GM23338 (cell line): ENCODE measurements around the gene DPP10. TPM values are rescaled to one million over a fixed set of nuclear protein-coding genes. Genes with fewer than 3 reads are reported as not detected.

ENCODE experiments used
- ATAC-seq: fragments of 200-7000 bp; cut with Tn5 transposase; 3 replicates; pipeline ENCODE4 v1.9.1; 2020
- DNase-seq: peaks from one replicate; pipeline ENCODE4 v3.0.0-alpha.2; 2015; ENCODE audit warnings: low spot score
- H2AFZ ChIP-seq: fragments of 200-600 bp; sonication (generic); 2 replicates; pipeline ENCODE4 v1.8.0; 2016; ENCODE audit warnings: antibody characterized with exemption, mild to moderate bottlenecking, moderate library complexity
- H3F3A ChIP-seq: fragments of 200-600 bp; sonication (generic); replicated peaks from 2 replicates; pipeline ENCODE4 v1.8.0; 2017; ENCODE audit warnings: antibody characterized with exemption, mixed run types, low read depth
- H3K27ac ChIP-seq: fragments of 200-600 bp; sonication (generic); 2 replicates; pipeline ENCODE4 v1.6.1; 2016; ENCODE audit warnings: low read depth
- H3K27me3 ChIP-seq: fragments of 200-600 bp; sonication (generic); 2 replicates; pipeline ENCODE4 v1.8.0; 2016; ENCODE audit warnings: mild to moderate bottlenecking, mixed run types, moderate library complexity; ENCODE audit not compliant: insufficient read depth
- H3K36me3 ChIP-seq: fragments of 200-600 bp; sonication (generic); 2 replicates; pipeline ENCODE4 v1.8.0; 2016; ENCODE audit warnings: mild to moderate bottlenecking; ENCODE audit not compliant: insufficient read depth
- H3K4me1 ChIP-seq: fragments of 200-600 bp; sonication (generic); 2 replicates; pipeline ENCODE4 v1.8.0; 2016; ENCODE audit warnings: mild to moderate bottlenecking, moderate library complexity; ENCODE audit not compliant: insufficient read depth
- H3K4me2 ChIP-seq: fragments of 200-600 bp; sonication (generic); 2 replicates; pipeline ENCODE4 v1.7.1; 2017; ENCODE audit warnings: mixed run types
- H3K4me3 ChIP-seq: fragments of 200-600 bp; sonication (generic); 2 replicates; pipeline ENCODE4 v1.6.1; 2016; ENCODE audit warnings: mixed run types
- H3K79me2 ChIP-seq: fragments of 200-600 bp; sonication (generic); replicated peaks from 2 replicates; pipeline ENCODE4 v1.8.0; 2017; ENCODE audit warnings: mild to moderate bottlenecking; ENCODE audit not compliant: insufficient read depth
- H3K9me2 ChIP-seq: fragments of 200-600 bp; sonication (generic); 2 replicates; pipeline ENCODE4 v1.8.0; 2017; ENCODE audit not compliant: insufficient read depth
- H4K20me1 ChIP-seq: fragments of 200-600 bp; sonication (generic); replicated peaks from 2 replicates; pipeline ENCODE4 v1.8.0; 2017; ENCODE audit warnings: mild to moderate bottlenecking; ENCODE audit not compliant: insufficient read depth
- H3K27ac Mint-ChIP-seq: 2 replicates; pipeline ENCODE4 v1.8.0; 2020; ENCODE audit warnings: inconsistent platforms, mild to moderate bottlenecking, moderate library complexity, mixed read lengths
- H3K27me3 Mint-ChIP-seq: 3 replicates; pipeline ENCODE4 v1.8.0; 2022; ENCODE audit warnings: low read depth, mild to moderate bottlenecking, moderate library complexity, mixed read lengths, inconsistent platforms; ENCODE audit not compliant: insufficient read depth, poor library complexity
- H3K36me3 Mint-ChIP-seq: 3 replicates; pipeline ENCODE4 v1.8.0; 2021; ENCODE audit warnings: low read depth, mild to moderate bottlenecking, inconsistent platforms, moderate library complexity, mixed read lengths
- H3K4me1 Mint-ChIP-seq: 3 replicates; pipeline ENCODE4 v1.8.0; 2020; ENCODE audit warnings: mild to moderate bottlenecking, inconsistent platforms, mixed read lengths
- H3K4me3 Mint-ChIP-seq: 3 replicates; pipeline ENCODE4 v1.8.0; 2021; ENCODE audit warnings: moderate library complexity, mild to moderate bottlenecking, inconsistent platforms, mixed read lengths
- H3K9me3 Mint-ChIP-seq: 3 replicates; pipeline ENCODE4 v1.8.0; 2020; ENCODE audit warnings: moderate library complexity, mild to moderate bottlenecking, inconsistent platforms, mixed read lengths
- CREB1 ChIP-seq: fragments of 250-450 bp; sonication (Bioruptor Pico); IDR thresholded peaks from 2 replicates; pipeline ENCODE4 v1.5.0; 2020; ENCODE audit warnings: low read depth, mild to moderate bottlenecking, moderate library complexity
- EZH2 ChIP-seq: fragments of 200-600 bp; sonication (generic); IDR thresholded peaks from one replicate; pipeline ENCODE4 v1.8.0; 2017; ENCODE audit warnings: antibody characterized with exemption, mild to moderate bottlenecking, low read depth; ENCODE audit not compliant: unreplicated experiment
- EZH2phosphoT487 ChIP-seq: fragments of 200-600 bp; sonication (generic); IDR thresholded peaks from one replicate; pipeline ENCODE4 v1.8.1; 2018; ENCODE audit warnings: antibody characterized with exemption; ENCODE audit not compliant: unreplicated experiment
- JUNB ChIP-seq: IDR thresholded peaks from one replicate; pipeline ENCODE4 v1.6.1; 2016; ENCODE audit warnings: antibody characterized with exemption; ENCODE audit not compliant: unreplicated experiment
- NANOG ChIP-seq: IDR thresholded peaks from 2 replicates; pipeline ENCODE4 v1.6.1; 2016; ENCODE audit warnings: antibody characterized with exemption, borderline replicate concordance
- POLR2AphosphoS5 ChIP-seq: IDR thresholded peaks from 2 replicates; pipeline ENCODE4 v1.6.1; 2016; ENCODE audit warnings: antibody characterized with exemption, low read depth
- STAT1 ChIP-seq: IDR thresholded peaks from one replicate; pipeline ENCODE4 v1.6.1; 2016; ENCODE audit warnings: antibody characterized with exemption; ENCODE audit not compliant: unreplicated experiment
- ZNF114 ChIP-seq: fragments of 250-450 bp; sonication (Bioruptor Pico); IDR thresholded peaks from 2 replicates; pipeline ENCODE4 v1.5.0; 2020; ENCODE audit warnings: mild to moderate bottlenecking, moderate library complexity
- ZNF331 ChIP-seq: fragments of 250-450 bp; sonication (Bioruptor Pico); IDR thresholded peaks from 2 replicates; pipeline ENCODE4 v1.5.0; 2020; ENCODE audit warnings: low read depth, mild to moderate bottlenecking, moderate library complexity
- polyA plus RNA-seq: library from polyadenylated mRNA; unstranded; fragments of >200 nt; fragmentation: Nextera tagmentation; extraction: Ambion mirVana; gene quantifications from 2 replicates; pipeline ENCODE4 v1.2.1, GENCODE V29; 2016
- total RNA-seq: library from RNA; depleted of rRNA; stranded (reverse); fragments of >200 nt; shearing (Covaris generic); gene quantifications from 2 replicates; pipeline ENCODE4 v1.2.3, GENCODE V29; 2014
- TF ChIP-seq, protein P1 (sequence below): fragments of 250-450 bp; sonication (Bioruptor Pico); IDR thresholded peaks from 2 replicates; pipeline ENCODE4 v1.5.0; 2020; ENCODE audit warnings: mild to moderate bottlenecking, moderate library complexity
- TF ChIP-seq, protein P2 (sequence below): IDR thresholded peaks from one replicate; pipeline ENCODE4 v1.6.1; 2018; ENCODE audit warnings: antibody characterized with exemption; ENCODE audit not compliant: unreplicated experiment
- TF ChIP-seq, protein P3 (sequence below), 2 experiments: fragments of 200-600 bp in 1 of 2; sonication (generic) in 1 of 2; conservative IDR thresholded peaks; 2 replicates each; pipeline versions ENCODE4 v1.5.1 to v1.6.1; 2016 to 2017; ENCODE audit warnings: antibody characterized with exemption in 2 of 2, low read depth in 2 of 2, mild to moderate bottlenecking in 2 of 2, moderate library complexity in 1 of 2
- TF ChIP-seq, protein P4 (sequence below): IDR thresholded peaks from 2 replicates; pipeline ENCODE4 v1.6.1; 2016; ENCODE audit warnings: antibody characterized with exemption

The DPP10 gene
- total and polyA plus RNA-seq, 2 experiments from 2014 or later: 3.6 to 14.8 TPM

DNA sequence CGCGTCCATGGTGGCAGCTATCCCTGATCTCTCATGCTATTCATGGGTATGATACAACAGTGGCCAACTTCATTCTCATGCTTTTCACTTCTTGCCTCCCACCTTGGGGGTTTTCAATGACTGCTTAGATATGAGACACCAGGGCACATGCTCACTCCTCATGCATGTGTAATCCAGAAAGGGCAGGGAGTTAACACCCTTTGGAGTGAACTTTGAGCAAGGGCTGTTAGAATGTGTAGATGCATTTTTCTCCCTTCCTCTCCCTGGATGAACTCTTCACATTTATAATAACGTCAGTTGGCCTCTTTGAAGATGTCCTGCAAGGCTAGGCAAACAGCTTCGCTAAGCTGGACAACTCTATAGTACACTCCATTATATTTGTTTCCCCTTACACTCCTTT is 56.7 kb downstream of the DPP10 start:
- Mint-ChIP-seq H3K27ac (no peak overlapping the region), H3K9me3 (peaks cover 3% of the 10 kb centered on the region; the same call in 2 of the 3 replicates), H3K4me1 (no peaks in the 10 kb centered on the region), H3K36me3 (no peaks in the 10 kb centered on the region), H3K27me3 (no peaks in the 10 kb centered on the region), H3K4me3 (no peak overlapping the region)
- Histone ChIP-seq H4K20me1 (no peaks in the 10 kb centered on the region), H3K27ac (no peak overlapping the region), H3K79me2 (no peaks in the 10 kb centered on the region), H3F3A (no peaks in the 10 kb centered on the region), H2AFZ (no peak overlapping the region), H3K4me3 (no peak overlapping the region), H3K36me3 (peaks cover 3% of the 10 kb centered on the region; the same call in 1 of the 2 replicates), H3K9me2 (no peaks in the 10 kb centered on the region), H3K4me2 (no peak overlapping the region), H3K4me1 (no peaks in the 10 kb centered on the region), H3K27me3 (no peaks in the 10 kb centered on the region)
- ATAC-seq (no peak), DNase-seq (no peak)
- TF ChIP-seq, protein P1, sequence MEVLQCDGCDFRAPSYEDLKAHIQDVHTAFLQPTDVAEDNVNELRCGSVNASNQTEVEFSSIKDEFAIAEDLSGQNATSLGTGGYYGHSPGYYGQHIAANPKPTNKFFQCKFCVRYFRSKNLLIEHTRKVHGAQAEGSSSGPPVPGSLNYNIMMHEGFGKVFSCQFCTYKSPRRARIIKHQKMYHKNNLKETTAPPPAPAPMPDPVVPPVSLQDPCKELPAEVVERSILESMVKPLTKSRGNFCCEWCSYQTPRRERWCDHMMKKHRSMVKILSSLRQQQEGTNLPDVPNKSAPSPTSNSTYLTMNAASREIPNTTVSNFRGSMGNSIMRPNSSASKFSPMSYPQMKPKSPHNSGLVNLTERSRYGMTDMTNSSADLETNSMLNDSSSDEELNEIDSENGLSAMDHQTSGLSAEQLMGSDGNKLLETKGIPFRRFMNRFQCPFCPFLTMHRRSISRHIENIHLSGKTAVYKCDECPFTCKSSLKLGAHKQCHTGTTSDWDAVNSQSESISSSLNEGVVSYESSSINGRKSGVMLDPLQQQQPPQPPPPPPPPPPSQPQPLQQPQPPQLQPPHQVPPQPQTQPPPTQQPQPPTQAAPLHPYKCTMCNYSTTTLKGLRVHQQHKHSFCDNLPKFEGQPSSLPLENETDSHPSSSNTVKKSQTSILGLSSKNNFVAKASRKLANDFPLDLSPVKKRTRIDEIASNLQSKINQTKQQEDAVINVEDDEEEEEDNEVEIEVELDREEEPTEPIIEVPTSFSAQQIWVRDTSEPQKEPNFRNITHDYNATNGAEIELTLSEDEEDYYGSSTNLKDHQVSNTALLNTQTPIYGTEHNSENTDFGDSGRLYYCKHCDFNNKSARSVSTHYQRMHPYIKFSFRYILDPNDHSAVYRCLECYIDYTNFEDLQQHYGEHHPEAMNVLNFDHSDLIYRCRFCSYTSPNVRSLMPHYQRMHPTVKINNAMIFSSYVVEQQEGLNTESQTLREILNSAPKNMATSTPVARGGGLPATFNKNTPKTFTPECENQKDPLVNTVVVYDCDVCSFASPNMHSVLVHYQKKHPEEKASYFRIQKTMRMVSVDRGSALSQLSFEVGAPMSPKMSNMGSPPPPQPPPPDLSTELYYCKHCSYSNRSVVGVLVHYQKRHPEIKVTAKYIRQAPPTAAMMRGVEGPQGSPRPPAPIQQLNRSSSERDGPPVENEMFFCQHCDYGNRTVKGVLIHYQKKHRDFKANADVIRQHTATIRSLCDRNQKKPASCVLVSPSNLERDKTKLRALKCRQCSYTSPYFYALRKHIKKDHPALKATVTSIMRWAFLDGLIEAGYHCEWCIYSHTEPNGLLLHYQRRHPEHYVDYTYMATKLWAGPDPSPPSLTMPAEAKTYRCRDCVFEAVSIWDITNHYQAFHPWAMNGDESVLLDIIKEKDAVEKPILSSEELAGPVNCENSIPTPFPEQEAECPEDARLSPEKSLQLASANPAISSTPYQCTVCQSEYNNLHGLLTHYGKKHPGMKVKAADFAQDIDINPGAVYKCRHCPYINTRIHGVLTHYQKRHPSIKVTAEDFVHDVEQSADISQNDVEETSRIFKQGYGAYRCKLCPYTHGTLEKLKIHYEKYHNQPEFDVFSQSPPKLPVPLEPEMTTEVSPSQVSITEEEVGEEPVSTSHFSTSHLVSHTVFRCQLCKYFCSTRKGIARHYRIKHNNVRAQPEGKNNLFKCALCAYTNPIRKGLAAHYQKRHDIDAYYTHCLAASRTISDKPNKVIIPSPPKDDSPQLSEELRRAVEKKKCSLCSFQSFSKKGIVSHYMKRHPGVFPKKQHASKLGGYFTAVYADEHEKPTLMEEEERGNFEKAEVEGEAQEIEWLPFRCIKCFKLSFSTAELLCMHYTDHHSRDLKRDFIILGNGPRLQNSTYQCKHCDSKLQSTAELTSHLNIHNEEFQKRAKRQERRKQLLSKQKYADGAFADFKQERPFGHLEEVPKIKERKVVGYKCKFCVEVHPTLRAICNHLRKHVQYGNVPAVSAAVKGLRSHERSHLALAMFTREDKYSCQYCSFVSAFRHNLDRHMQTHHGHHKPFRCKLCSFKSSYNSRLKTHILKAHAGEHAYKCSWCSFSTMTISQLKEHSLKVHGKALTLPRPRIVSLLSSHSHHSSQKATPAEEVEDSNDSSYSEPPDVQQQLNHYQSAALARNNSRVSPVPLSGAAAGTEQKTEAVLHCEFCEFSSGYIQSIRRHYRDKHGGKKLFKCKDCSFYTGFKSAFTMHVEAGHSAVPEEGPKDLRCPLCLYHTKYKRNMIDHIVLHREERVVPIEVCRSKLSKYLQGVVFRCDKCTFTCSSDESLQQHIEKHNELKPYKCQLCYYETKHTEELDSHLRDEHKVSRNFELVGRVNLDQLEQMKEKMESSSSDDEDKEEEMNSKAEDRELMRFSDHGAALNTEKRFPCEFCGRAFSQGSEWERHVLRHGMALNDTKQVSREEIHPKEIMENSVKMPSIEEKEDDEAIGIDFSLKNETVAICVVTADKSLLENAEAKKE (CRISPR knock-in tag): no peak
- TF ChIP-seq ZNF331 (CRISPR knock-in tag) (no peak), NANOG (no peak), ZNF114 (CRISPR knock-in tag) (no peak), CREB1 (CRISPR knock-in tag) (no peak), JUNB (no peak), POLR2AphosphoS5 (no peak), STAT1 (no peak), EZH2phosphoT487 (no peak), EZH2 (no peak)
- TF ChIP-seq, protein P2, sequence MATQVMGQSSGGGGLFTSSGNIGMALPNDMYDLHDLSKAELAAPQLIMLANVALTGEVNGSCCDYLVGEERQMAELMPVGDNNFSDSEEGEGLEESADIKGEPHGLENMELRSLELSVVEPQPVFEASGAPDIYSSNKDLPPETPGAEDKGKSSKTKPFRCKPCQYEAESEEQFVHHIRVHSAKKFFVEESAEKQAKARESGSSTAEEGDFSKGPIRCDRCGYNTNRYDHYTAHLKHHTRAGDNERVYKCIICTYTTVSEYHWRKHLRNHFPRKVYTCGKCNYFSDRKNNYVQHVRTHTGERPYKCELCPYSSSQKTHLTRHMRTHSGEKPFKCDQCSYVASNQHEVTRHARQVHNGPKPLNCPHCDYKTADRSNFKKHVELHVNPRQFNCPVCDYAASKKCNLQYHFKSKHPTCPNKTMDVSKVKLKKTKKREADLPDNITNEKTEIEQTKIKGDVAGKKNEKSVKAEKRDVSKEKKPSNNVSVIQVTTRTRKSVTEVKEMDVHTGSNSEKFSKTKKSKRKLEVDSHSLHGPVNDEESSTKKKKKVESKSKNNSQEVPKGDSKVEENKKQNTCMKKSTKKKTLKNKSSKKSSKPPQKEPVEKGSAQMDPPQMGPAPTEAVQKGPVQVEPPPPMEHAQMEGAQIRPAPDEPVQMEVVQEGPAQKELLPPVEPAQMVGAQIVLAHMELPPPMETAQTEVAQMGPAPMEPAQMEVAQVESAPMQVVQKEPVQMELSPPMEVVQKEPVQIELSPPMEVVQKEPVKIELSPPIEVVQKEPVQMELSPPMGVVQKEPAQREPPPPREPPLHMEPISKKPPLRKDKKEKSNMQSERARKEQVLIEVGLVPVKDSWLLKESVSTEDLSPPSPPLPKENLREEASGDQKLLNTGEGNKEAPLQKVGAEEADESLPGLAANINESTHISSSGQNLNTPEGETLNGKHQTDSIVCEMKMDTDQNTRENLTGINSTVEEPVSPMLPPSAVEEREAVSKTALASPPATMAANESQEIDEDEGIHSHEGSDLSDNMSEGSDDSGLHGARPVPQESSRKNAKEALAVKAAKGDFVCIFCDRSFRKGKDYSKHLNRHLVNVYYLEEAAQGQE: no peak
- TF ChIP-seq, protein P3, sequence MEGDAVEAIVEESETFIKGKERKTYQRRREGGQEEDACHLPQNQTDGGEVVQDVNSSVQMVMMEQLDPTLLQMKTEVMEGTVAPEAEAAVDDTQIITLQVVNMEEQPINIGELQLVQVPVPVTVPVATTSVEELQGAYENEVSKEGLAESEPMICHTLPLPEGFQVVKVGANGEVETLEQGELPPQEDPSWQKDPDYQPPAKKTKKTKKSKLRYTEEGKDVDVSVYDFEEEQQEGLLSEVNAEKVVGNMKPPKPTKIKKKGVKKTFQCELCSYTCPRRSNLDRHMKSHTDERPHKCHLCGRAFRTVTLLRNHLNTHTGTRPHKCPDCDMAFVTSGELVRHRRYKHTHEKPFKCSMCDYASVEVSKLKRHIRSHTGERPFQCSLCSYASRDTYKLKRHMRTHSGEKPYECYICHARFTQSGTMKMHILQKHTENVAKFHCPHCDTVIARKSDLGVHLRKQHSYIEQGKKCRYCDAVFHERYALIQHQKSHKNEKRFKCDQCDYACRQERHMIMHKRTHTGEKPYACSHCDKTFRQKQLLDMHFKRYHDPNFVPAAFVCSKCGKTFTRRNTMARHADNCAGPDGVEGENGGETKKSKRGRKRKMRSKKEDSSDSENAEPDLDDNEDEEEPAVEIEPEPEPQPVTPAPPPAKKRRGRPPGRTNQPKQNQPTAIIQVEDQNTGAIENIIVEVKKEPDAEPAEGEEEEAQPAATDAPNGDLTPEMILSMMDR (conservative IDR thresholded peaks at IDR 0.05; ENCODE audit: low read depth in 2 of 2): no peak
- TF ChIP-seq, protein P4, sequence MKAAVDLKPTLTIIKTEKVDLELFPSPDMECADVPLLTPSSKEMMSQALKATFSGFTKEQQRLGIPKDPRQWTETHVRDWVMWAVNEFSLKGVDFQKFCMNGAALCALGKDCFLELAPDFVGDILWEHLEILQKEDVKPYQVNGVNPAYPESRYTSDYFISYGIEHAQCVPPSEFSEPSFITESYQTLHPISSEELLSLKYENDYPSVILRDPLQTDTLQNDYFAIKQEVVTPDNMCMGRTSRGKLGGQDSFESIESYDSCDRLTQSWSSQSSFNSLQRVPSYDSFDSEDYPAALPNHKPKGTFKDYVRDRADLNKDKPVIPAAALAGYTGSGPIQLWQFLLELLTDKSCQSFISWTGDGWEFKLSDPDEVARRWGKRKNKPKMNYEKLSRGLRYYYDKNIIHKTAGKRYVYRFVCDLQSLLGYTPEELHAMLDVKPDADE: no peak
